Ammon's horn (tissue), 1 donor: ENCODE measurements around the gene FOXD4.
A peak's percentile ranks its signal among the peaks of the same experiment; 100 is the strongest.
"Not testable (repeated sequence)": the region's sequence is repeated elsewhere in the genome, so short reads cannot be mapped to it uniquely, and the experiment has no call there.

Experiments
- DNase-seq: peaks from one replicate; pipeline ENCODE4 v3.0.0-alpha.2; 2016; ENCODE audit warnings: low spot score

The FOXD4 gene

GRCh38 chr9:93909-94308, 24.3 kb downstream of the FOXD4 start:
- not testable (repeated sequence) for DNase-seq

- not testable (repeated sequence) for DNase-seq
These were observed 27.4 kb downstream of the FOXD4 start for GRCh38 chr9:90851-91250.

DNA sequence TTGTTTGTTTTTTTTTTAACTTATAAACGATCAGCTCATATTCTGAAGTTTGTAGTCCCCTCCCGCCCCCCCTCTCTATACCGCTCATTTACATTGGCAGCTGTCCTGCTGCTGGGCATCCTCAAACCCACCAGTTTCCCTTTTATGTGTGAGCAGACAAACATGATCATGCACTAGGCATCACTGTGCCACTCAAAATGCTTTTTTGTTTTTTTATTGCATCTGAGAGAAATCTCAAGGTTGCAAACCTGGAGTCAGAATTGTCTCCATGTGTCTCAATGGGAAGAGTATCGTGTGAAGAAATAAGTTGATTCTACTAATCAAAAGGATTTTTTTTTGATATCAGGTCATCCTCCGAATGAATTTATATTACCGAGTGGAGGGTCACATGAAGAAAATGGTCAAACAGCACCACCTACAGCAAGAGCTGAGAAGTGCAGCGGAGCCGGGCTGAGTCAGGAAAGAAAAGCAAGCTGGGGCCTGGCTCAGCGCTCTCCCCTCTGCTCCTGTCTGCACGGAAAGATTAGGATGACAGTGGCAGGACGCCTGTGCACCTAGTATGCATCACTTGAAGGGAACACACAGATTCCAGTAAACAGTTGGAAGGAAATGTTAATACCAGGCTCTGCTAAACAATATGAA, 29.7 kb downstream of the FOXD4 start:
- not testable (repeated sequence) for DNase-seq

DNA sequence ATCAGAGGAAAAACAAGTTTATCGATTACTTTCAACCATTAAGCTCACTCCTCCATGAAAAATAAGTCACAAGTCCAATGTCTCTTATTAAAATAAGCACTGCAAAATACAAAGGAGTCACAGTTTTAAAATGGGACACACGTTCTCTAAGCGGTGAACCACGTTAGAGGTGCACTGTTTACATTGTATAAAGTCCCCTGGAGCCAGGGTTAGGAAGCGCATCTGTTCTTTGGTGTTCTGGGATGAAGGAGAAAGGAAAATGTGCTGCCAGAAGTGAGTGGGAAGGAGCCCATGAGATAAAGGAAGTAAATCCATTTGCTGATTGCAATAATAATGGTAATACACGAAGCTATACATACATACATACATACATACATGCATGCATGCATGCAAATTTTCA, 30.4 kb downstream of the FOXD4 start:
- DNase-seq = not testable (repeated sequence)

DNA sequence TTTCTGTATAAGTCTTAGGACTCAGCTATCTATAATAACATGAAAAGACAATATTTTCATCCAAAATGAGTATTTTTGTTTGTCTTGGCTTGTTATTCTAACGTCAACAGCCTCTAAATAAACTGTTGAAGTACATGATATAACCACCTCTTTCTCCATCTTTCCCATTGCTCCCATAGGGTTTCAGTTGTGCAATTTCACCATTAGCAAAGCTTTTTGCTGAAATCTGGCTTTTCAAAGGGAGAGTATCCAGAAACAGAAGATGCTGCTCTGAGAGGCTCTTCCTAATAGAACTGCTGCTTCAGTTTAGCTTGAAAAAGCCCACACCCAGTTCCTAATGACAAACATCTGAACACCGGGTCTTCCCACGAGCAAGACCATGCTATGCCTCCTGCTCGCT, 31.1 kb downstream of the FOXD4 start:
- DNase-seq = not testable (repeated sequence)

DNA sequence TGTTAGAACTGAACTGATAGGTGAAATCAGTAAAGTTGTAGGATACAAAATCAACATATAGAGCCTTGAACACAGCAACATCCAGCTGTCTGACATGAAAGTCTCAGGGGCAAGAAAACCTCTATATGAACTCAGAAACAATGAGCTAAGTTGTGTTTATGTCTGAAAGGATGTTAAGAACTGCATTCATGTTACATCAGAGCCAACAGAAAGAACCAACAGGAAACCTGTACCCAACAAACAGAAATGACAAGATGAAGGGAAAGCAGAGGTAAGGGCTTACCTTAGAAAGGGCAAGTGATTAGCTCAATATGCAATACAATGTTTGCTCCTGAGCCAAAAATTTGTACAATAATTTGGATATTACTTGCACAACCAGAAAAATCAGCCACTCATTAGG, 31.5 kb downstream of the FOXD4 start:
- DNase-seq = not testable (repeated sequence)

GRCh38 chr9:82932-83689, 35.1 kb downstream of the FOXD4 start:
- not testable (repeated sequence) for DNase-seq

DNA sequence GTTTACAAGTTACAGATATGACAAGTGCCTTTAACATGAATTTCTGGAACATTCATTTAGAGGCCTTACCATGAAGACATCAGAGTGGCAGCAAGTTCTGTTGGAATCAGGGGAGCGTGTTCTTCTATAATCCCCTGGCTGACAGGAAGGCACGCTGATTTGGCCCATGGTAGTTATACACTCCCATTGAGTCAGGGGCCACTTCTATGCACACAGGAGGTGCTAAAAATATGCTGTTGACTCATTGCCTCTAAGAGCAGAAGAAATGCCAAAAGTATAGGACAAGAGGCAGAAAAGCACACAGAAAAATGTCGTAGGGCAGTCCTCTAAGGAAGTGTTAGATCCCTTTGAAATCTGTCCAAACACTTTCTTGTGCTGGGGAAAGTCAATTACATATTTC, 39.9 kb downstream of the FOXD4 start:
- DNase-seq = not testable (repeated sequence)

GRCh38 chr9:76389-76788, 41.8 kb downstream of the FOXD4 start:
- not testable (repeated sequence) for DNase-seq

DNA sequence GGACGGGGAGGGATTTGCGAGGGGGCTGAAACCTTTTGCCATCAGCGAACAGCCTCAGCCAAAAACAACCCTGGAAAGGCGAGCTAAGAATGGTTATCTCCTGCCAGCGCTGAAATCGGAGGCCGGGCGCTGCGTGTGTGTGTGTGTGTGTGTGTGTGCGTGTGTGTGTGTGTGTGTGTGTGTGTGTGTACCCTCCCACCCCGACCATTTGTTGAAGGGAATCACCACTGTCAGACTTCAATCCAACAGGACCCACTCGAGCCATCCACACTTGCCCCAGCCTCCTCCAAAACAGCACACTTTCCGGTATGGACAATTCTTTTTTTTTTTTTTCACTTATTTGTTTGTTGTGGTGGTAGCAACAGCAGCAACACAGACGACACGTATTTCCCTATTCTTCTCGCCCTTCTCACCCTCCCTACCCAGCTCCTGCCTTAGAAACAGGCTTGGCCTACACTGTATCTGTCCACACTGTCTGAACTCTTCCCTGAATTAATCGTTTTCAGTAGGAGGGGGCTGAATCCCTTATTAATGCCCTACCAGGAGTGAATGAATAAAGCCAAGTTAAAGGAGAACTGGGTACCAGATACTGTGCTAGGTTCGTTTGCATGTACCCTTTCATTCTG, 44.2 kb downstream of the FOXD4 start:
- DNase-seq = not testable (repeated sequence)

GRCh38 chr9:73076-73899, 44.9 kb downstream of the FOXD4 start:
- DNase-seq = peak; percentile 3
